HG02938 (cell line): Measurements from ENCODE around the gene S100A8.
"Not testable (repeated sequence)": the region's sequence is repeated elsewhere in the genome, so short reads cannot be mapped to it uniquely, and the experiment has no call there.

Experiments used
- ATAC-seq: cut with Tn5 transposase; IDR thresholded peaks from one replicate; pipeline ENCODE4 v1.9.1; 2021; ENCODE audit warnings: mild to moderate bottlenecking, moderate library complexity; ENCODE audit not compliant: unreplicated experiment

S100A8 gene

GRCh38 chr1:153349363-153350320, 41.2 kb downstream of the S100A8 start:
- no peak for ATAC-seq

DNA sequence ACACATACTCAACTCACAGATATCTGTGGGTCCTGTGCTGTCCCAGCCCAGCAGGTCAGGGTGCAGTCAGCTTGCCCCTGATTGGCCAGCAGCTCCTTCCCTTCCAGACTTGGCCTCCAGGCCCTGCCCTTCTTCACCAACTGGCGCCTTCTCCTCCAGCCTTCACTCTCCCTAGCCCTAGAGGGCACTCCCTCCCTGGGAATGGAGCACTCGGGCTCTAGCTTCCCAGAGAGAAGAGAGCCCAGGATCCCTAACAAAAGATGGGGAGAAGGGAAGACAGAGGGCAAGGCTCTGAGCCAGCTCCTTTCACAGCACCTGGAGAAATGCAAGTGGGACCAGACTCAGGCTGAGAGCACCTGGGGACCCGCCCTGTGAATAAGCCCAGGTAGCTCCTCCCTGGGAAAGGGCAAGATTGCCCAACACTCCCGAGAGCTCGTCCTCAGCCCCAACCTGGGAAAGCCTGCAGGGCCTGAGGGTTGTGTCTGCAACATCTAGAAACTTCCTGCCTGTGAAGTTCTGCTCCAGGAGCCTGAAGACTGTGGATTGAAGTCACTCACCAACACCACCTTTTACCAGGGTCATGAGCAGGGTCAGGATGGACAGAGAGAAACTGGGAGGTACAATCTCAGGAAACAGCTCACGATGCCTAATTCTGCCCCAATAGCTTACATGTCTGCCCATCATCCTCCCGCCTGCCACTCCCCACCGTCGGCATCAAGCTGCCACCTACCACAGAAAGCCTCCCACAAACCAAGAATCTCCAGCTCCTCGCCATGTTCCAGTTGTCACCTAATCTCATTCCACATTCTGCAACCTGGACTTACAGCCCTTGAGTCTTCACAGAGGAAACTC, 42.1 kb downstream of the S100A8 start, which contains the start of gene PGLYRP4:
Gene PGLYRP4, minus strand, starts transcription at position 331 of the 852 bp plus-strand sequence. CDS start 909 bp downstream, outside the sequence.
- no peak for ATAC-seq

DNA sequence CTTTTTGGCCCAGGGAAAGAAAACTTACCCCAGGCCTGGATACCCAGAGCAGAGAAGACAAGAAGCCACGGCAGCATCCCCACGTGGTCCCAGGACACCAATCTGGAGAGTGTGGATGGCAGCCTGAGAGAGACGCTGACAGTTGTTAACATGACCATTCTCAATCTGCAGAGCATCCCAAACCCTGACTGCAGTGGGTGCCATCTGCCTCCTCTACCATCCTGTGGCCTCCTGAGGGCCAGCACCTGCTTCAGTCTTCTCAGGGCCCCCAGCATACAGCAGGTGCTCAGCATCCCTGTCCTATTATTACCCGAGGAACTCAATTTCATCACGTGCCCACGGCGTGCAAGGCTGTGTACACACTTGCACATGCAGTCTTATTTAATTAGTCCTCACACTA, 43.0 kb downstream of the S100A8 start:
- no peak for ATAC-seq

DNA sequence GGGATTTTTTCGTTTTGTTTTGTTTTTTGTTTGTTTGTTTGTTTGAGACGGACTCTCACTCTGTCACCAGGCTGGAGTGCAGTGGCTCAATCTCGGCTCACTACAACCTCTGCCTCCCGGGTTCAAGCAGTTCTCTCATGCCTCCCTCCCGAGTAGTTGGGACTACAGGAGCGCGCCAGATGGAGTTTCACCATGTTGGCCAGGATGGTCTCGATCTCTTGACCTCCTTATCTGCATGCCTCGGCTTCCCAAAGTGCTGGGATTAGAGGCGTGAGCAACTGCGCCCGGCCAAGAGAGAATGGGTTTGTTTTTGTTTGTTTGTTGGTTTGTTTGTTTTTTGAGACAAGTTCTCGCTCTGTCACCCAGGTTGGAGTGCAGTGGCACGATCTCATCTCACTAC, 43.8 kb downstream of the S100A8 start:
- ATAC-seq, result not testable (repeated sequence)

DNA sequence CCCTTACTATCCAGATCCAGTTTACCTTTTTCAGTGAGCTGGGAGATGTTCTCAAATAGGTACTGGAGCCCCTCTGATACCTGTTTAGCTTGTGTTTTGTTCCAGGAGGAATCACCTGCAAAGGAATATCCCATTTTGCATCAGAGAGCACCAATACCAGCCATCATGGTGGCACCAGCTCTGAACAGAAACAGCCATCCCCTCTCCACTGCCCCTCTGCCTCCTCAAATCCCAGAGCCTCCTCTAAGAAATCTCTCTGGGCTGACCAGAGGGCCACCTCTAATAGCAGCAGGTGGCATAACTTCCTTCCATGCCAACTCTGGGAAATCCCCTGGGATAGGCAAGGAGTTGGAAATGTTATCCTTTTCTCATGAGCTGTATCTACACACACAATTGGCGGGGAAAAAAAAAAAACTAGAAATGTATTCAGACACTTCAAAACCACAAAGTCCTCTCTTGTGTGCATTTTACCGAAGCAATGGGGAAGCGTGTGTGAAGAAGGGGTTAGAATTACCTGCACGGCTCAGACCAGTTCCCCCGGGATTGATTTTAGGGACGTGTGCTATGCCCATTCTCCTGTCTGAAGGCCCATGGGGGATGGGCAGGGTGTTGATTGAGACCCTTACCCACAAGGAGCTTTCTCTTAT, 44.7 kb downstream of the S100A8 start:
- no peak for ATAC-seq

DNA sequence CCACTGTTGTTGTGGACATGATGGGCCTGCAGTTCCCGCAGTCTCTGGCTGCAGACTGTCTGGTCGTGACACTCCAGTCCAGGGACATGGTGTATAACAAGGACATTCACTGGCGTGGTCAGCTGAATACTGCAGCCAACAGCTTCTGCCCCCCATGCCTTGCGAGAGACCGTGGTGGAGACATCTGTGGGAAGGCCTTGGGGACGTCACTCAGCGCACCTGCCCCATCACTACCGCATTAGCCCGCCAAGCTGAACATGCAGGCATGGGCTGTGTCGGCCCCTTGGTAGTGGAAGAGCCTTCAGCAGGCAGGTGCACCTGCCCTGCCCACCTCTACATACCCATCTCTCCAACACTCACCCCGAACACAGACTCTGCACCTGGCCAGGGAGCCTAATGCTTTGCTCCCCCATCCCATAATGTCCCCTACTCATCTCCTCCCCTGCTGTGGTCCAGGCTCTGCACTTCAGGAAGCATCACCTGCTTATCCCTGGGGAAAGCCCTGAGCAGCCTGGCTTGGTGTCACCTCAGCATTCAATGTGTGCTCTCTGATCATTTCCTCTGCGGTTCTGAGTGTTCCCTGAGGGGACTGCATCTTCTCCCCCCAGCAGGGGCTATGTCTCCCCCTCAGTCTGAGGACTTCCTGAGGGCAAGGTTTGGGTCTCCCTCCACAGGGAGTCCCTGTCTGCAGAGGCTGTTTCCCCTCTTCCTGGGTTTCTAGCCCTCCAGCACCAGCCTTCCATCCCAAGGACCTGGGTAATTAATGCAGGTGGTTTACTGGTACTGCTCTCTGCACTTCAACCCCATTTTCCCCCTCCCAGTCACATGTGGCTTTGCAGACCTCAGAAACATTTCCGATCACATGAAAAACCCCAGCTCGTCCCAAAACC, 45.4 kb downstream of the S100A8 start:
- no peak for ATAC-seq

DNA sequence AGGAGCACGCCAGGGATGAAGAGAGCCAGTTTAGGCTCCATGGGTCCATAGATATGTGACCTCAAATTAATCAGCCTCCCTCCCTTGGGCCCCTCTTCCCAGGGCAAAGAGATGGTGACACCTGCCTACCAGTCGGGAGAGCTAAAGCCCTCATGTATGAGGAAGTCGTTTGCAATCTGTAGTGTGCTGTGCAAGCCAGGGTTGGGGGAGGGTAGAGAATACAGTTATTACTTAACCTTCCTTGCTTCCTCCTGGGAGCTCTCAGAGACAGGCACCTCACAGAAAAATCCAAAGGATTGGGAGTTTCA, 46.2 kb downstream of the S100A8 start:
- ATAC-seq, result no peak

DNA sequence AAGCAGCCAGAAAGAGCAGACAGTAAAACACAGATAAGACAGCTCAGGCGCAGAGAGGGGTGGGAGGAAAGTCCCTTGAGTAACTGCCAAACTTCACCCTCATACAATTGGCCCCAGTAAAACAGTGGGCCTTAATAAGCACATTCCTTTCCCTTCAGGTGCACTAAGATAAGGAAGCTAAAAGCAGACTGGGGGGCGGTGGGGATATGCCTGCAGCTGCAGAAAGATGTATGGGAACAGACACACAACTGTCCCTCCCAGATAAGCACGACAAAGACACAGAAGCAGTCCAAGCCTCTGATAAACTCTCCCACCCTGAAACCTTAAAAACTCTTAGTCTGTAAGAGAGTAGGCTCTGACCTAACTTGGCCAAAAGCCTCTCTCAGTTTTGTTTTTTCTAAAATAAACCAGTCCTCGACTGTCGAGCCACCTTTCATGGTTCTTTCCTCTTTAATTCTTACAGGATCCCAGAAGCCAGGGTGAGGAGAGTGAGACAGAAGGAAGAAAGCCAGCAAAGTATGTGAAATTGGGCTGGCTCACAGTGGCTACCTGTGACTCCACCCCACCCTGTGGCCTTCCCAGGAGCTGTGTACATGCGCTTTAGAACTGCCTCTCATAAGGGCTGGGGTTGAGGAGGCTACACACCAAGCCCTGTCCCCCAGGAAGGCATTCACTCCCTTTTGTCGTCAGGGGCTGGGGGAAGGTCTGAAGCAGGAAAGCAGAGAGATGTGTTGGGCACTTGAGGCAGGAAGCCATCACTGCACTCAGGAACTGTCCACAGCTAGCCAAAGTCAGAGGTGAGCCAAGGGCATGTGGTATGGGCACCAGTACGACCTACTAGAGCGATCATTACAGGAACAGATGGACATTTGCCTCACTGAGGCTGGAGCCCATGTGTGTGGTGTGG, 46.8 kb downstream of the S100A8 start:
- ATAC-seq, result no peak

DNA sequence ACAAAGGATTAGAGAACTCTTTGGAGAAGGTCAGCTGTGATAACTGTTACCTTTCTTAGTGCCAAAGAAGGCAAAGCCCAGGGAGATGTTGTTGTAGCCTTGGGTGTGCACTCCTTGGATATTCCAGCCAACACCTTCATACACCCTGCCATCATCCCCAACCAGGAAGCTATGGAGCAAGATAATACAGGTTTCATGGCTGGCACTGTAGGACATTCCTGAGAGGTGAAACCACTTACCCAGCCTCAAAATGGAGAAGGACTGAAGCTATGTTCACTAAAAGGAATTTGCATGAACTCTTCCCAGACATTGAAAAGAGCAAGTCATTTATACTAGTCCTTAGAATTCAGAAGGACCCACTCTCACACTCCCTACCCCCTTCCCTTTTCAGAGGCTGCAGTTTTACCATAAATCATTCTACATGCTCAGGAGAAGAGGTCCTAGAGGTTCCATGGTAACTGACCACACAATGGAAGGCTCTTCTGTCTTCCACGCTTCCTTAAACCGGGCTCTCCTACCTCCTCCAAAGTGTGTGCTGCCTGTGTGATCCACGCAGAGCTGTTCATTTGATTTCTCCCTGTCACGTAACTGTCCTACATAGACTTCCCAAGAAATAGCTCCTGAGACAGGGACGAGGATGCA, 47.7 kb downstream of the S100A8 start:
- ATAC-seq, result no peak

- ATAC-seq, result no peak
Observed at GRCh38 chr1:153342178-153342577, 48.7 kb downstream of the S100A8 start.

DNA sequence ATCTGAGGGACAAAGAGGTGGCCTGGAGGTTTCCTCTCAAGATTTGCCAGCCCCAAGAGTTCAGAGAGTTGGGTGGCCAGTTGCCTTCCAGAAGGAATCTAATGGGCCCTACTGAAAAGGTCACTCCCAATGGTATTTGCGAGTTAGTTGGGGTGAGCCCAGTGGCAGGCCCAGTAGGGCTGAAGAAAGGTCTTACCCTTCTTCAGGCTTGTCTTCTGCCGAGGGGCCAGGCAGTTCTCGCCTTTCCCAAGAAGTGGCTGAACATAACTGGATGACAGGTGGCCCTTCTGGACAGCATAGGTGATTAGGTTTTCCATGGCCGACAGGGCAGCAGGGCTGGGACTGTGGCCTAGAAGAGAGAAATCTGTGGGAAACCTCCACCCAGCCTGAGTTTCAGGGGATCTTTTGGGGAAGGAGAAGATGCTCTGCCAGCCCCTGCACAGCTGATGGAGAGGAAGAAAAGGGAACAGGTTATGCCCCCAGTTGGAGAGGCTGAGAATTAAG, 49.4 kb downstream of the S100A8 start:
- ATAC-seq, result no peak

- ATAC-seq, result no peak
Observed at GRCh38 chr1:153340356-153340755, 50.5 kb downstream of the S100A8 start.
